ENCODE measurements around the gene TUT4. TPM values are rescaled to one million over a fixed set of nuclear protein-coding genes. Genes with fewer than 3 reads are reported as not detected.
"Not testable (repeated sequence)": the region's sequence is repeated elsewhere in the genome, so short reads cannot be mapped to it uniquely, and the experiment has no call there.

TUT4 gene
- total RNA-seq, 1 donor from 2014 or later: 56.4 TPM

DNA sequence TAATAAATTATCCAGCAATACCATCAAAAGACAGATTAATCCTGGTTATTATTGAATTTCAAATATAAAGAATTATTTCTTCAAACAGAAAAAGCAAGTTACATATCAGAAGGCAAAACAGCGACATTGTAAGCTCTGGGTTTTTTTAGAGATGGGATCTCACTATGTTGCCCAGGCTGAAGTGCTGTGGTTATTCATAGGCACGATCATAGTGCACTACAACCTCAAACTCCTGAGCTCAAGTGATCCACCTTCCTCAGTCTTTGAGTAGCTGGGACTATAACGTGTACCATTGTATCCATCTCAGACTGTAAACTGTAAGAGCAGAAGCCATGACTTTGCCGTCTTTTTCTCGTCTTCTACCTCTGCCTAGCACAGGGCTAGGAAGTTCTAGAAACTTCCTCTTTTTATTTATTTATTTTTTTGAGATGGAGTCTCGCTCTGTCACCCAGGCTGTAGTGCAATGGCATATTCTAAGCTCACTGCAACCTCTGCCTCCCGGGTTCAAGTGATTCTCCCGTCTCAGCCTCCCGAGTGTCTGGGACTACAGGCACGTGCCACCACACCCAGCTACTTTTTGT lies 29.3 kb upstream of the TUT4 start:
- Mint-ChIP-seq H3K4me1 (ENCODE audit: unreplicated experiment) (no peaks in the 10 kb centered on the region), H3K36me3 (ENCODE audit: unreplicated experiment) (no peaks in the 10 kb centered on the region), H3K9me3 (ENCODE audit: unreplicated experiment) (no peaks in the 10 kb centered on the region), H3K27me3 (ENCODE audit: unreplicated experiment) (peaks cover 38% of the 10 kb centered on the region), H3K27ac (ENCODE audit: unreplicated experiment) (no peak overlapping the region), H3K4me3 (ENCODE audit: unreplicated experiment) (no peak overlapping the region)
- DNase-seq (ENCODE audit: extremely low spot score, unreplicated experiment): no peak
- TF ChIP-seq, protein P1, sequence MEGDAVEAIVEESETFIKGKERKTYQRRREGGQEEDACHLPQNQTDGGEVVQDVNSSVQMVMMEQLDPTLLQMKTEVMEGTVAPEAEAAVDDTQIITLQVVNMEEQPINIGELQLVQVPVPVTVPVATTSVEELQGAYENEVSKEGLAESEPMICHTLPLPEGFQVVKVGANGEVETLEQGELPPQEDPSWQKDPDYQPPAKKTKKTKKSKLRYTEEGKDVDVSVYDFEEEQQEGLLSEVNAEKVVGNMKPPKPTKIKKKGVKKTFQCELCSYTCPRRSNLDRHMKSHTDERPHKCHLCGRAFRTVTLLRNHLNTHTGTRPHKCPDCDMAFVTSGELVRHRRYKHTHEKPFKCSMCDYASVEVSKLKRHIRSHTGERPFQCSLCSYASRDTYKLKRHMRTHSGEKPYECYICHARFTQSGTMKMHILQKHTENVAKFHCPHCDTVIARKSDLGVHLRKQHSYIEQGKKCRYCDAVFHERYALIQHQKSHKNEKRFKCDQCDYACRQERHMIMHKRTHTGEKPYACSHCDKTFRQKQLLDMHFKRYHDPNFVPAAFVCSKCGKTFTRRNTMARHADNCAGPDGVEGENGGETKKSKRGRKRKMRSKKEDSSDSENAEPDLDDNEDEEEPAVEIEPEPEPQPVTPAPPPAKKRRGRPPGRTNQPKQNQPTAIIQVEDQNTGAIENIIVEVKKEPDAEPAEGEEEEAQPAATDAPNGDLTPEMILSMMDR (IDR thresholded peaks at IDR 0.05): no peak

- Mint-ChIP-seq H3K36me3 (ENCODE audit: unreplicated experiment) (no peaks in the 10 kb centered on the region), H3K27ac (ENCODE audit: unreplicated experiment) (no peak overlapping the region), H3K4me1 (ENCODE audit: unreplicated experiment) (no peaks in the 10 kb centered on the region), H3K27me3 (ENCODE audit: unreplicated experiment) (peaks cover 40% of the 10 kb centered on the region), H3K9me3 (ENCODE audit: unreplicated experiment) (no peaks in the 10 kb centered on the region), H3K4me3 (ENCODE audit: unreplicated experiment) (no peak overlapping the region)
- no peak for DNase-seq (ENCODE audit: extremely low spot score, unreplicated experiment)
- TF ChIP-seq, protein P1 (IDR thresholded peaks at IDR 0.05): no peak
Observed at GRCh38 chr1:52580283-52580682, 27.4 kb upstream of the TUT4 start.

DNA sequence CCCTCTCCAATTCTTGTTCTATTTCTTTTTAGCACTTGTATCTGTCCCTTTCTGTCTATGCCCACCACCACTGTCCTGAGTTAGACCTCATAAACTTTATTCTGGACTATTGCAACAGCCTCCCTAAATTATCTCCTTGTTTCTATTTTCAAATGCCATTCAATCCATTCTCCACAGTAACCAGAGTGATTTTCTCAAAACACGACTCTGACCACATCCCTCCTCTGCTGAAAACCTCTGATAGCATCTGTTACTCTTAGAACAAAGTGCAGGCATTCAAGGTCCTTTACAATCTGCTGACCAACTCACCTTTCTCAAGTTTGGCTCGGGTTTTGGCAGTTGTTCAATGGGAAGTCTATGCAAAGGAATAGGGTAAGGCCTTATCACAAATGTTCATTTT lies 26.5 kb upstream of the TUT4 start:
- Mint-ChIP-seq H3K4me1 (ENCODE audit: unreplicated experiment) (peaks cover 3% of the 10 kb centered on the region), H3K27me3 (ENCODE audit: unreplicated experiment) (peaks cover 37% of the 10 kb centered on the region), H3K4me3 (ENCODE audit: unreplicated experiment) (no peak overlapping the region), H3K9me3 (ENCODE audit: unreplicated experiment) (no peaks in the 10 kb centered on the region), H3K36me3 (ENCODE audit: unreplicated experiment) (no peaks in the 10 kb centered on the region), H3K27ac (ENCODE audit: unreplicated experiment) (no peak overlapping the region)
- no peak for DNase-seq (ENCODE audit: extremely low spot score, unreplicated experiment)
- TF ChIP-seq, protein P1 (IDR thresholded peaks at IDR 0.05): no peak

- not testable (repeated sequence) for DNase-seq (ENCODE audit: extremely low spot score, unreplicated experiment); H3K9me3 Mint-ChIP-seq (ENCODE audit: unreplicated experiment)
Observed at GRCh38 chr1:52578066-52578465, 25.2 kb upstream of the TUT4 start.

DNA sequence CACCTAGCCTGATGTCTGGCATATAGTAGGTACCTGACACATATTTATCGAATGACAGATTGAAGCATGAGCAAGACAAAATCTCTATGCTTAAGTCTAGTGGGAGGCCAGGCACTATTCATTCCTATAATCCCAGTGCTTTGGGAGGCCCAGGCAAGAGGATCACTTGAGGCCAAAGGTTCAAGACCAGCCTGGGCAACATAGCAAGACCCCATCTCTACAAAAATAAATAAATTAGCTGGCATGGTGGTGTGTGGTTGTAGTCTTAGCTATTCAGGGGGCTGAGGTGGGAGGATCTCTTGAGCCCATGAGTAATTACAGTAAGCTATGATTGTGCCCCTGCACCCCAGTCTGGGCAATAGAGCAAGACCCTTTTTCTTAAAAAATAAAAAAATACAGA lies 23.2 kb upstream of the TUT4 start:
- TF ChIP-seq, protein P1 (IDR thresholded peaks at IDR 0.05): no peak
- DNase-seq (ENCODE audit: extremely low spot score, unreplicated experiment): no peak
- Mint-ChIP-seq H3K4me1 (ENCODE audit: unreplicated experiment) (peaks cover 4% of the 10 kb centered on the region), H3K4me3 (ENCODE audit: unreplicated experiment) (no peak overlapping the region), H3K27me3 (ENCODE audit: unreplicated experiment) (peaks cover 15% of the 10 kb centered on the region), H3K27ac (ENCODE audit: unreplicated experiment) (no peak overlapping the region), H3K9me3 (ENCODE audit: unreplicated experiment) (no peaks in the 10 kb centered on the region), H3K36me3 (ENCODE audit: unreplicated experiment) (no peaks in the 10 kb centered on the region)

More at GRCh38 chr1:52578066-52578465, 25.2 kb upstream of the TUT4 start:
- H3K27ac Mint-ChIP-seq (ENCODE audit: unreplicated experiment); H3K4me3 Mint-ChIP-seq (ENCODE audit: unreplicated experiment); H3K4me1 Mint-ChIP-seq (ENCODE audit: unreplicated experiment); H3K36me3 Mint-ChIP-seq (ENCODE audit: unreplicated experiment): not testable (repeated sequence)
- peaks cover 25% of the 10 kb centered on the region for H3K27me3 Mint-ChIP-seq (ENCODE audit: unreplicated experiment)

DNA sequence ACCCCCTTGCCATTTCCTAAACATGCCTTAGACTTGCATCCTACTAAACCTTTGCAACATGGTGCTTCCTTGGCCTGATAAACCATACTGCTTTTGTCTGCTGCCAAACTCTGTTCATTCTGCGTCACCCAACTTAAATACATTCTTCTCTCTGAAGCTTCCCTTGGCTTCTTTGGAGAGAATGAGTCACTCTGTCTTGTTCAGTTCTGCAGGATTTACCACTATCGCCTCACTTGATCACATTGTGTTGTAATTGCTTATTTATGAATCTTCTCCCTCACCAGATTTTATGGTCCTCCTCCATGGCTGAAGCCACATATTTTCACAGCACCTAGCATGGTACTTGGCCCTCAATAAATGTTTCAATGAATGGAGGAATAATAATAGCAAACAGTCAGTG lies 21.7 kb upstream of the TUT4 start:
- TF ChIP-seq, protein P1 (IDR thresholded peaks at IDR 0.05): no peak
- Mint-ChIP-seq H3K27me3 (ENCODE audit: unreplicated experiment) (peaks cover 13% of the 10 kb centered on the region), H3K36me3 (ENCODE audit: unreplicated experiment) (no peaks in the 10 kb centered on the region), H3K4me1 (ENCODE audit: unreplicated experiment) (peaks cover 4% of the 10 kb centered on the region), H3K27ac (ENCODE audit: unreplicated experiment) (no peak overlapping the region), H3K4me3 (ENCODE audit: unreplicated experiment) (no peak overlapping the region), H3K9me3 (ENCODE audit: unreplicated experiment) (no peaks in the 10 kb centered on the region)
- no peak for DNase-seq (ENCODE audit: extremely low spot score, unreplicated experiment)
